NCI-H446 (cell line): Measurements from ENCODE around the gene RASSF5.

Experiments used
- DNase-seq, 2 experiments: peaks; one replicate each; lab custom pipeline; 2025; lab: John Stamatoyannopoulos, UW

Gene RASSF5, protein sequence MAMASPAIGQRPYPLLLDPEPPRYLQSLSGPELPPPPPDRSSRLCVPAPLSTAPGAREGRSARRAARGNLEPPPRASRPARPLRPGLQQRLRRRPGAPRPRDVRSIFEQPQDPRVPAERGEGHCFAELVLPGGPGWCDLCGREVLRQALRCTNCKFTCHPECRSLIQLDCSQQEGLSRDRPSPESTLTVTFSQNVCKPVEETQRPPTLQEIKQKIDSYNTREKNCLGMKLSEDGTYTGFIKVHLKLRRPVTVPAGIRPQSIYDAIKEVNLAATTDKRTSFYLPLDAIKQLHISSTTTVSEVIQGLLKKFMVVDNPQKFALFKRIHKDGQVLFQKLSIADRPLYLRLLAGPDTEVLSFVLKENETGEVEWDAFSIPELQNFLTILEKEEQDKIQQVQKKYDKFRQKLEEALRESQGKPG

DNA sequence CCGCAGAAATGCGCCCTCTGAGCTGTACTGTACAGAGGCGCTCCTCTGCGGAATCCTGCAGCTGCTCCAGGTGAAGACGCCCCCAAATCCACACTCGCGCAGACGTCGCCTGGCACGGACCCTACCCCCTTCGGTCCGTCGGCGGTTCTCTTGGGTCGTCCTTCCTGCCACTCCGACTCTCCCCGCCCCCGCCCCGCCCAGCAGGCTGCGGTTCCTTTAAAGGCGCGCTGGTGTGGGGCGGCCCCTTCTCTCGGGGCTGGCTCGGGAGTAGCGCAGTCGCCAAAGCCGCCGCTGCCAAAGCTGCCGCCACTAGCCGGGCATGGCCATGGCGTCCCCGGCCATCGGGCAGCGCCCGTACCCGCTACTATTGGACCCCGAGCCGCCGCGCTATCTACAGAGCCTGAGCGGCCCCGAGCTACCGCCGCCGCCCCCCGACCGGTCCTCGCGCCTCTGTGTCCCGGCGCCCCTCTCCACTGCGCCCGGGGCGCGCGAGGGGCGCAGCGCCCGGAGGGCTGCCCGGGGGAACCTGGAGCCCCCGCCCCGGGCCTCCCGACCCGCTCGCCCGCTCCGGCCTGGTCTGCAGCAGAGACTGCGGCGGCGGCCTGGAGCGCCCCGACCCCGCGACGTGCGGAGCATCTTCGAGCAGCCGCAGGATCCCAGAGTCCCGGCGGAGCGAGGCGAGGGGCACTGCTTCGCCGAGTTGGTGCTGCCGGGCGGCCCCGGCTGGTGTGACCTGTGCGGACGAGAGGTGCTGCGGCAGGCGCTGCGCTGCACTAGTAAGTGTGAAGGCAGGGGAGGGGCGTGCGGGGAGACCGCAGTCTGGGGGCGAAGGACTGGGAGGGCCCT lies at the start of gene RASSF5:
Gene RASSF5 (plus strand): TSS at position 248 of the 846 bp plus-strand sequence. CDS start 72 bp downstream, at position 320.
- DNase-seq, result peak in 1 of 2 experiments; percentile 62

DNA sequence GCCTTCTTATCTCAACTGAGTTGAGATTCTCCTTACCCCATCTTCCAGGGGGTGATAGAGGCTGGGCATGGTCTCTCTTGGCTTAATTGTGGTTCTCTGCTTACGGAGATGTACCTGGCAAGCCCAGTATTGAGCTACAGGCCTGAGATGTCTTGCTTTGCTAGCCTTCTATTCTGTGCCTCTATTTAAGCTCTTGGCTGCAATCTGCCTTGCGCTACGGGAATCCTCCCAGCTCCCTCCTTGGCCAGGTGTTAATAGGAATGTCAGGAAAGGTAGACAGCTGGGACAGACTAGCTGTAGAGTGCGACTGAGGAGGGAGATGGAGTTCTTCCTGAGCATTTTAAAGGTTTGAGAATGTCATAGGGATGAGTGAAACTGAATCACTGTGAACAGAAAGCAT lies 47.6 kb upstream of the RASSF5 start:
- no peak for DNase-seq

DNA sequence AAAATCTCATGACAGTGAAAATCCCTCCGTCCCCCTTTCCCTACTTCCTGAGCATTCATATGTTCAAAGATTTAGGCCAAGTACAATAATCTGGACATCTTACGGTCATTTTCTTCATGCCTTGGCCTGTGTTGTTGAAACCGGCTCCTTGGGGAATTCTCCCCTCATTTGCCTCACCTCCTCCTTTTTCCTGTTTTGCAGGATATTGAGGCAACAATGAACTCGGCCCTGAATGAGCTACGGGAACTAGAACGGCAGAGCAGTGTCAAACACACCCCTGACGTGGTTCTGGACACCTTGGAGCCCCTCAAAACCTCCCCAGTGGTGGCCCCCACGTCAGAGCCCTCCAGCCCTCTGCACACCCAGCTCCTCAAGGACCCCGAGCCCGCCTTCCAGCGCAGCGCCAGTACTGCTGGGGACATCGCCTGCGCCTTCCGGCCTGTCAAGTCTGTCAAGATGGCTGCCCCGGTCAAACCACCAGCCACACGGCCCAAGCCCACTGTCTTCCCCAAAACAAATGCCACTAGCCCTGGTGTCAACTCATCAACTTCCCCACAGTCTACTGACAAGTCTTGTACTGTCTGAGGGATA lies 46.4 kb upstream of the RASSF5 start:
- DNase-seq, result no peak

DNA sequence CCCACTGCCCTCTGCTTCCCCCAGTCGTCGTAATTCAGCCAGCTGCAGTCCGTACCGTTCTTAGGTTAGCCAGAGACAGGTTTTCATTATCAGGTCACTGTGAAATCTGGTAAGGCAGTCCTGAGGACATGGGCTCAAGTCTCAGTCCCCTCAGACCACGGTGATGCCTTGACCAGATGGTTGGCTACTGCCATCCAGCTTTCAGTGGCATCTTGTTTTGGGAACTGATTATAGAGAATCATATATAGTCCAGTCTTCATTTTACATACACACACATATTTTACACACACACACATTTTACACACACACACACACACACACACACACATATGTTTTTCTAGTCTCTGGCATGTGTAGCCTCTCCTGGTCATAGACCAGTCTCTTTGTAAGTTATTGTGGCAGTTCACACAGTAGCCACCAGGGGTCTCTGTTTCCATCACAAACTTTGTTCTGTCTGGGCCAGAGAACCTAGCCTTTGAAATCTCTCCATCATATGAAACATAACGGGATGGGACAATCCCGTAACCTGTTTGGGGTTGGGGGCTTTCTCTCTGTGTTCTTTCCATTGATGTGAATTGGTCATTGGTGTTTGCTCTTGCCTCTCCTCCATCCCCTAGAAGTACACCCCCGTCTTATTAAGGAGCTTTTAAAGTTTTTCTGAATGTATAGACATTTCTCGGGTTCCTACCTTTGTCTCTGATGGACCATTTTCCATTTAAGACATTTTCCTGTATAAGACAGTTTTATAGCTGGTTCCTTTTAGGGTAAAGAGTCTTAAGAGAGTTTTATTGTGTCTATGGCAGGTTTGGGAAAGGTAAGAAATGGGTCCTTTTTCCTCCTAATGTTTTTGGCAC lies 45.5 kb upstream of the RASSF5 start:
- DNase-seq, result peak; percentile 60 to 81

DNA sequence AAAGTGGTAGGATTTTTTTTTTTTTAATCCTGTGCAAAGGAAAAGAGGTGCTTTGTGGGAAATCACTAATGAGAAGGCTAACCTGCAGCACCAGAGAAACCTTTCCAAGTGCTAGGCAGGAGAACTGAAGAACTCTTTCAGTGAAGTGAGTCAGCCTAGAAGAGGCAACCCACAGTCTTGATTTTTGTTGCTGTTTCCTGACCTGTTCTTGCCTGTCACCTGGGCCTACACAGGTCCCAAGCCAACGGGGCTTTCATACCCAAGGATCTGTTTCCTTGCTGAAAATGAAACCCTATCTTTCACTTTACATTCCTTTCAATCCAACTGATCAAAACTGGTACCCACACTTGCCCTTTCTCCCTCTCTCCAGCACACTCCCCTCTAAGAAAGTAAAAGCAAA lies 44.2 kb upstream of the RASSF5 start:
- no peak for DNase-seq

DNA sequence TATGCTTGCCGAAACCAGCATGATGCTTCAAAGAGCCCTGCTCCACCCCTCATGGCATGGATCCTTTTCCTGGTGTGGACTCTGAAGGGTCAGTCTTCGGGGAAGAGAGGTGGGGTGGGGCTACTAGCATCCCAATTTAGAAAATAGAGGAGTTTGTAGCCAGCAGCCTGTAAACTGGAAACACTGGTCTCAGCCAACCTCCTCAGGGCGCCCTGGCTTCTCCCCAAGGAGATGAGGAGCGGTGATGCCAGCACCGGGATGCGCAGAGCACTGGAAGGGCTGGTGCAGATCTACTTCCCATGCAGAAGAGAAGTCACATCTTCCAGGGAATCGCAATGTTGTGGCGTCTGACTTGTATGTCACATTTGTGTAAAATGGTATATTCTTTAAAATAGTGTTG lies 43.4 kb upstream of the RASSF5 start:
- DNase-seq, result no peak

DNA sequence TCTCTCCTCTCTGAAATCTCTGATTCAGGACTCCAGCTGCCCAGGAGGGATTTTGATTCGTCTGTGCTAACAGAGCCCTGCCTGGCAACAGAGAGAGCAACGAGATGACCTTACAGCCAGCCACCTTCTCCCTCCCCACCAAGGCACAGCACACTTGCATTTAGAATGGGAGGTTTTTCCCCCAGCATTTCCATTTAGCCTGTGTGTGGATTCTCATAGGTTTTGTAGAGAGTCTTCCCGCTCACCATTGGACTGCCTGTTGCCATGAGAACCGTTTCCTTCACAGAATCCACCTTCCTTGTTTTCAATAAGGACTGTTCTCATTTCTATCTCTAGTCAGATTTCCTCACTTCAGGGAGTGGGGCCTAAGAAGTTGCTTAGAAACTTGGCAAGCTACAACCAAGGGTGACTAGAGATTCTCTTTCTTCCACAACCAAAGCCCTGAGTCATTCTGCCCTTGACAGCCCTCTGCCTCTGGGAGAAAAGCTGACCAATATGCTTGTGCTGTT lies 42.8 kb upstream of the RASSF5 start:
- DNase-seq, result no peak

- DNase-seq, result no peak
These were observed 41.4 kb upstream of the RASSF5 start for GRCh38 chr1:206465951-206466350.

GRCh38 chr1:206466840-206467649 lies 40.3 kb upstream of the RASSF5 start:
- DNase-seq, result no peak

DNA sequence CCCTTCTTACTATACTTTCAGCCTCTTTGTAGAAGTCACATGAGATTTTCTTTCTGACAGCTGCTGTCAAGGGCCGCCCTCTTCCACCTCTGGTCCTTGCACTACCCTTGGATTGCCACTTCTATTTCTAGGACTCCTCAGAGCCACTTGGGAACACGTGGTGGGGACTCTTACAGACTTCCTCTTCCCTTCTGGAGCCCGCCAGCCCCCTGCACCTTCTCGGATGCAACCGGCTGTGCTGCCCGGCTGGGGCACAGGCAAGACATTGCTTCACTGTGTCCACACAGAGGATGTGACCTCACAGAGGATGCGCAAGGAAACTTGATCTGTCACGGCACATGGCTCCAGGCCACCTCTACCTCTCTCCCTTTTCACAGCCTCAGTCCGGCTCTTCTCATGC lies 39.4 kb upstream of the RASSF5 start:
- DNase-seq, result no peak

GRCh38 chr1:206468571-206468970 lies 38.8 kb upstream of the RASSF5 start:
- no peak for DNase-seq

GRCh38 chr1:206469411-206469932 lies 37.9 kb upstream of the RASSF5 start:
- no peak for DNase-seq

- peak in 1 of 2 experiments; percentile 30 for DNase-seq
These were observed 37.2 kb upstream of the RASSF5 start, which contains the start of gene IKBKE for GRCh38 chr1:206469933-206470691. Gene IKBKE (plus strand): TSS chr1:206470476. CDS start chr1:206473228, 2,752 bp downstream.

GRCh38 chr1:206470692-206471414 lies 36.5 kb upstream of the RASSF5 start:
- no peak for DNase-seq

DNA sequence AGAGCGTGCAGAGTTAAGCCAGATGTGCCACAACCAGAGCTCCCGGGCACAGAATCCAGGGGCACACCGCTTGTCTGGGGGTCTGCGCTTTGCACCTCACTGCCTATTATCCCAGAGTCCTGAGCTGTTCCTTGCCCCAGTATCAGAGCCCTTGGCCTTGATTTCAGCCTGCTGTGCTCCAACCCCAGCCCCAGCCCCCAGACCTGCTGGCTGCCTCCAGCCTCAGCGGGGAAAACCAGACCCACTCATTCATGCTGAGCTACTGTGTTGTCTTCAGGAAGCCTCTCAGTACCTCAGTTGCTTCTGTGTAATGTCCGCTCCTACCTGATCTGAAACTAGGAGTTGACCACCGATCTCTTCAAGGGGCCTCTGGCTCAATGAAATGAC lies 35.9 kb upstream of the RASSF5 start:
- DNase-seq, result no peak

GRCh38 chr1:206472024-206472423 lies 35.3 kb upstream of the RASSF5 start:
- no peak for DNase-seq

GRCh38 chr1:206472454-206472853 lies 34.9 kb upstream of the RASSF5 start:
- DNase-seq, result no peak

GRCh38 chr1:206472886-206473285 lies 34.4 kb upstream of the RASSF5 start:
- DNase-seq, result no peak

DNA sequence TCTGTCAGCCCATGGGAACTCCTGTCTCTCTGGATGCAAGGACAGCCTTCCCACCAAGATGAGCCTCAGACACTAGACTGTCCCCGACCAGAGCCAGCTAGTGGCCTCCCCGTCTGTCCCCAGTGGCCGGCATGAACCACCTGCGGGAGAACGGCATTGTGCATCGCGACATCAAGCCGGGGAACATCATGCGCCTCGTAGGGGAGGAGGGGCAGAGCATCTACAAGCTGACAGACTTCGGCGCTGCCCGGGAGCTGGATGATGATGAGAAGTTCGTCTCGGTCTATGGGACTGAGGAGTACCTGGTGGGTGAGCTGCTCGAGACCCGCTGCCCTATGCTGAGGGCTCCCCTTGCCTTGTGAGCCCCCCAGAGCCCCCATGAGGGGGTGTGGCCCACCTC lies 31.3 kb upstream of the RASSF5 start:
- no peak for DNase-seq
